SK-N-SH (cell line): ENCODE measurements around the gene C19orf33. TPM values are rescaled to one million over a fixed set of nuclear protein-coding genes. Genes with fewer than 3 reads are reported as not detected.
A peak's percentile ranks its signal among the peaks of the same experiment; 100 is the strongest.

Source experiments
- CTCF ChIA-PET: fragments of 300-600, 350-600 bp; formaldehyde crosslinking; extraction: SDS; loops from one replicate; lab custom pipeline; 2021; lab: Yijun Ruan, JAX
- POLR2A ChIA-PET: fragments of 350-600 bp; sonication (Branson Sonifier 250); formaldehyde crosslinking; extraction: SDS; loops from one replicate; lab custom pipeline; 2020; ENCODE audit warnings: antibody characterized with exemption, inconsistent platforms; lab: Yijun Ruan, JAX
- DNase-seq: peaks from one replicate; pipeline ENCODE4 v3.0.0; 2012
- H2AFZ ChIP-seq: fragments of 200-600 bp; sonication (generic); 2 replicates; pipeline ENCODE4 v1.8.1; 2016; ENCODE audit warnings: antibody characterized with exemption, mild to moderate bottlenecking, low read depth
- H3F3A ChIP-seq: fragments of 200-600 bp; sonication (generic); replicated peaks from 2 replicates; pipeline ENCODE3; 2016; ENCODE audit warnings: antibody characterized with exemption, mild to moderate bottlenecking; ENCODE audit not compliant: insufficient read depth
- H3K27ac ChIP-seq, 2 experiments: fragments of 200-500 bp in 1 of 2; fragments of 200-600 bp in 1 of 2; sonication (Bioruptor generic) in 1 of 2; sonication (generic), shearing (Covaris generic) in 1 of 2; 2 replicates each; pipeline versions ENCODE4 v1.5.1 to v1.6.1; 2014 to 2016; ENCODE audit warnings: low read depth in 2 of 2, inconsistent platforms in 1 of 2, low read length in 1 of 2, mild to moderate bottlenecking in 1 of 2, mixed read lengths in 1 of 2
- H3K27me3 ChIP-seq: fragments of 200-600 bp; sonication (generic), shearing (Covaris generic); 2 replicates; pipeline ENCODE4 v1.6.1; 2016; ENCODE audit warnings: mixed run types; ENCODE audit not compliant: insufficient read depth
- H3K36me3 ChIP-seq, 2 experiments: fragments of 200-500 bp in 1 of 2; fragments of 200-600 bp in 1 of 2; sonication (Bioruptor generic) in 1 of 2; sonication (generic) in 1 of 2; replicated peaks in 1 of 2; 2 replicates each; pipeline versions ENCODE3 to v1.5.1; 2014 to 2016; ENCODE audit warnings: low read length in 1 of 2, mild to moderate bottlenecking in 1 of 2; ENCODE audit not compliant: insufficient read depth in 2 of 2, control insufficient read depth in 1 of 2
- H3K4me1 ChIP-seq, 2 experiments: fragments of 200-500 bp in 1 of 2; fragments of 200-600 bp in 1 of 2; sonication (Bioruptor generic) in 1 of 2; sonication (generic), shearing (Covaris generic) in 1 of 2; 2 replicates each; pipeline versions ENCODE4 v1.5.1 to v1.6.1; 2014 to 2016; ENCODE audit warnings: low read depth in 1 of 2, low read length in 1 of 2, mixed run types in 1 of 2; ENCODE audit not compliant: insufficient read depth in 2 of 2, control insufficient read depth in 1 of 2
- H3K4me2 ChIP-seq: fragments of 200-600 bp; sonication (generic), shearing (Covaris generic); 2 replicates; pipeline ENCODE4 v1.6.1; 2017; ENCODE audit warnings: mixed run types
- H3K4me3 ChIP-seq, 2 experiments: fragments of 200-500 bp in 1 of 2; fragments of 200-600 bp in 1 of 2; sonication (Bioruptor generic) in 1 of 2; sonication (generic), shearing (Covaris generic) in 1 of 2; 2 replicates each; pipeline versions ENCODE4 v1.5.1 to v1.8.1; 2014 to 2016; ENCODE audit warnings: low read depth in 2 of 2, inconsistent platforms in 1 of 2, low read length in 1 of 2, mild to moderate bottlenecking in 1 of 2, mixed read lengths in 1 of 2, moderate library complexity in 1 of 2
- H3K79me2 ChIP-seq: fragments of 200-600 bp; sonication (generic); 2 replicates; pipeline ENCODE4 v1.8.1; 2017; ENCODE audit warnings: mild to moderate bottlenecking; ENCODE audit not compliant: insufficient read depth
- H3K9ac ChIP-seq: fragments of 200-600 bp; sonication (generic); 2 replicates; pipeline ENCODE4 v1.6.1; 2017; ENCODE audit warnings: mixed run types
- H3K9me2 ChIP-seq: fragments of 200-600 bp; sonication (generic); 2 replicates; pipeline ENCODE4 v1.6.1; 2017; ENCODE audit warnings: mixed run types
- H3K9me3 ChIP-seq: fragments of 200-600 bp; sonication (generic); 2 replicates; pipeline ENCODE4 v1.6.1; 2017; ENCODE audit warnings: mixed run types, mild to moderate bottlenecking, moderate library complexity
- H4K20me1 ChIP-seq: fragments of 200-600 bp; sonication (generic); 2 replicates; pipeline ENCODE4 v1.6.1; 2017; ENCODE audit warnings: mild to moderate bottlenecking, mixed run types; ENCODE audit not compliant: insufficient read depth
- CHD2 ChIP-seq: fragments of 150-350 bp; IDR thresholded peaks from 2 replicates; pipeline ENCODE4 v1.6.1; 2018; ENCODE audit warnings: low read length; ENCODE audit not compliant: partially characterized antibody
- ELF1 ChIP-seq: IDR thresholded peaks from 2 replicates; pipeline ENCODE4 v1.4.0; 2012
- FOSL2 ChIP-seq: IDR thresholded peaks from 2 replicates; pipeline ENCODE4 v1.4.0; 2012; ENCODE audit warnings: low read depth, mild to moderate bottlenecking, moderate library complexity, borderline replicate concordance
- FOXM1 ChIP-seq: IDR thresholded peaks from 2 replicates; pipeline ENCODE4 v1.4.0; 2012; ENCODE audit warnings: low read depth, mild to moderate bottlenecking
- GATA2 ChIP-seq: sonication (generic); formaldehyde crosslinking; IDR thresholded peaks from 2 replicates; pipeline ENCODE4 v1.5.0; 2020; ENCODE audit warnings: mild to moderate bottlenecking, missing genetic modification reagents
- JUND ChIP-seq: IDR thresholded peaks from 2 replicates; pipeline ENCODE4 v1.4.0; 2012
- NFIC ChIP-seq: IDR thresholded peaks from 2 replicates; pipeline ENCODE4 v1.4.0; 2012; ENCODE audit warnings: borderline replicate concordance
- NRF1 ChIP-seq: IDR thresholded peaks from 2 replicates; pipeline ENCODE4 v1.6.1; 2012; ENCODE audit warnings: low read depth, mild to moderate bottlenecking, low read length
- POLR2AphosphoS5 ChIP-seq: IDR thresholded peaks from 2 replicates; pipeline ENCODE4 v1.6.1; 2012; ENCODE audit warnings: low read depth, low read length
- RXRA ChIP-seq: IDR thresholded peaks from 2 replicates; pipeline ENCODE4 v1.4.0; 2012; ENCODE audit warnings: low read depth, mild to moderate bottlenecking, borderline replicate concordance
- SMC3 ChIP-seq: IDR thresholded peaks from 2 replicates; pipeline ENCODE4 v1.6.1; 2012; ENCODE audit warnings: low read depth, low read length, improper control_type of control experiment
- TAF1 ChIP-seq: IDR thresholded peaks from 2 replicates; pipeline ENCODE4 v1.6.1; 2012; ENCODE audit warnings: low read depth, mild to moderate bottlenecking, low read length, moderate library complexity, borderline replicate concordance
- TCF12 ChIP-seq: IDR thresholded peaks from 2 replicates; pipeline ENCODE4 v1.4.0; 2012
- TEAD4 ChIP-seq: IDR thresholded peaks from 2 replicates; pipeline ENCODE4 v1.4.0; 2012; ENCODE audit warnings: mild to moderate bottlenecking, borderline replicate concordance; ENCODE audit not compliant: insufficient read depth
- WGBS: methylation state at CpG from one replicate; pipeline ENCODE4 v1.1.6; 2017; ENCODE audit warnings: low lambda C conversion rate; 5-methylcytosine and 5-hydroxymethylcytosine counted together
- polyA plus RNA-seq, 3 experiments: library from polyadenylated mRNA; depleted of rRNA; stranded (reverse); fragments of >200 nt; gene quantifications; 2 replicates each; pipeline ENCODE4 v1.2.3, GENCODE V29; 2012
- TF ChIP-seq, protein P1 (sequence below): fragments of 150-350 bp; IDR thresholded peaks from 2 replicates; pipeline ENCODE4 v1.6.1; 2016; ENCODE audit warnings: mild to moderate bottlenecking, low read depth, low read length
- TF ChIP-seq, protein P2 (sequence below): IDR thresholded peaks from 2 replicates; pipeline ENCODE4 v1.4.0; 2012; ENCODE audit warnings: low read depth
- TF ChIP-seq, protein P3 (sequence below): fragments of 150-350 bp; IDR thresholded peaks from 2 replicates; pipeline ENCODE4 v1.6.1; 2017; ENCODE audit warnings: antibody characterized with exemption, low read length, low read depth, borderline replicate concordance
- TF ChIP-seq, protein P4 (sequence below): IDR thresholded peaks from 2 replicates; pipeline ENCODE4 v1.4.0; 2012; ENCODE audit warnings: low read depth, borderline replicate concordance
- TF ChIP-seq, protein P5 (sequence below): IDR thresholded peaks from 2 replicates; pipeline ENCODE4 v1.6.1; 2012; ENCODE audit warnings: mild to moderate bottlenecking, low read depth, low read length, moderate library complexity

C19orf33 gene
- polyA plus RNA-seq, 1 of the 3 experiments (the other 2 are of a cell fraction): not detected

DNA sequence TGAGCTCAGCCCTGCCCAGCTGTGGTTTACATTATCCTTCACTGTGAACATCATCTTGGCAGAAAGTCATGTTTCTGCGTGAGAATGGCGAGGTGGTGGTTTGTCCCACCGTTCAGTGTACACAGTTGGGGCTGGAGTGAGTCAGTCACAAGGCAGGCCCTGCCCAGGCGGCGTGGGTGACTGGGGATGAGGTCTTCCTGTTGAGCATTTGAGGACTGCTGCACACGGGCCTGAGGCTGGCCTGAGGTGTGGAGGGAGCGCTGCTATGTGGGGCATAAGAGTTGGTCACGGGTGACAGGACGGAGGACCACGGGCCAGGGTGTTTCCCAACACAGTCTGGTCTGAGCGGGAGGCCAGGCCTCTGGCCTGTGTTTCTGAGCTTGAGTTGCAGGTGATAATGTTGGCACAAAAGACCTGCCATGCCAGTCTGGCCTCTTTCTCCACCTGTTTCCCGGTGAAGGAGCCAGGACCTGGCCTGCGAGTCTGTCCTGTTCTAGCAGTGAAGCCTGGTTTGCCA is 13.4 kb upstream of the C19orf33 start:
- H3K4me1 ChIP-seq: peaks cover 0 to 17% of the 10 kb centered on the region in 2 experiments; a peak in 1 of 4 replicates
- no peaks in the 10 kb centered on the region for H3K27me3 ChIP-seq
- no peak overlapping the region for H3K27ac ChIP-seq
- no peaks in the 10 kb centered on the region for H4K20me1 ChIP-seq
- POLR2A ChIA-PET: no interaction called here
- TF ChIP-seq TCF12: peak; percentile 37; the same call in 1 of the 2 replicates
- TF ChIP-seq, protein P1, sequence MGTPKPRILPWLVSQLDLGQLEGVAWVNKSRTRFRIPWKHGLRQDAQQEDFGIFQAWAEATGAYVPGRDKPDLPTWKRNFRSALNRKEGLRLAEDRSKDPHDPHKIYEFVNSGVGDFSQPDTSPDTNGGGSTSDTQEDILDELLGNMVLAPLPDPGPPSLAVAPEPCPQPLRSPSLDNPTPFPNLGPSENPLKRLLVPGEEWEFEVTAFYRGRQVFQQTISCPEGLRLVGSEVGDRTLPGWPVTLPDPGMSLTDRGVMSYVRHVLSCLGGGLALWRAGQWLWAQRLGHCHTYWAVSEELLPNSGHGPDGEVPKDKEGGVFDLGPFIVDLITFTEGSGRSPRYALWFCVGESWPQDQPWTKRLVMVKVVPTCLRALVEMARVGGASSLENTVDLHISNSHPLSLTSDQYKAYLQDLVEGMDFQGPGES: no peak
- TF ChIP-seq, protein P2, sequence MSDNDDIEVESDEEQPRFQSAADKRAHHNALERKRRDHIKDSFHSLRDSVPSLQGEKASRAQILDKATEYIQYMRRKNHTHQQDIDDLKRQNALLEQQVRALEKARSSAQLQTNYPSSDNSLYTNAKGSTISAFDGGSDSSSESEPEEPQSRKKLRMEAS: peak; percentile 61; the same call in 1 of the 2 replicates
- TF ChIP-seq FOXM1: no peak
- peak; percentile 22; the same call in 1 of the 2 replicates for TF ChIP-seq FOSL2
- no peak for TF ChIP-seq CHD2
- TF ChIP-seq GATA2 (CRISPR knock-in tag): no peak
- no peak for TF ChIP-seq ELF1
- TF ChIP-seq POLR2AphosphoS5: no peak
- no peaks in the 10 kb centered on the region for H3F3A ChIP-seq
- H3K9me3 ChIP-seq: no peaks in the 10 kb centered on the region
- H3K4me3 ChIP-seq: no peak overlapping the region
- CTCF ChIA-PET: no interaction called here
- 0 out of 2 replicates have a peak overlapping the region, but pooled peaks have one; percentile 50 for H2AFZ ChIP-seq
- no peaks in the 10 kb centered on the region for H3K36me3 ChIP-seq
- 0 out of 2 replicates have a peak overlapping the region, but pooled peaks have one; percentile 19 for H3K9ac ChIP-seq
- no peak for DNase-seq
- H3K79me2 ChIP-seq: no peaks in the 10 kb centered on the region
- WGBS: 66% methylated on average over 11 of the region's 13 CpGs
- H3K9me2 ChIP-seq: no peaks in the 10 kb centered on the region
- no peak overlapping the region for H3K4me2 ChIP-seq

DNA sequence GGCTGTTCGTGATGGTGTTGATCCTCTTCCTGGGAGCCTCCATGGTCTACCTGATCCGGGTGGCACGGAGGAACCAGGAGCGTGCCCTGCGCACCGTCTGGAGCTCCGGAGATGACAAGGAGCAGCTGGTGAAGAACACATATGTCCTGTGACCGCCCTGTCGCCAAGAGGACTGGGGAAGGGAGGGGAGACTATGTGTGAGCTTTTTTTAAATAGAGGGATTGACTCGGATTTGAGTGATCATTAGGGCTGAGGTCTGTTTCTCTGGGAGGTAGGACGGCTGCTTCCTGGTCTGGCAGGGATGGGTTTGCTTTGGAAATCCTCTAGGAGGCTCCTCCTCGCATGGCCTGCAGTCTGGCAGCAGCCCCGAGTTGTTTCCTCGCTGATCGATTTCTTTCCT is 12.2 kb upstream of the C19orf33 start:
- Histone ChIP-seq H3F3A (no peaks in the 10 kb centered on the region), H3K27ac (no peak overlapping the region), H2AFZ (no peak overlapping the region), H3K27me3 (no peaks in the 10 kb centered on the region), H3K4me1 (peaks cover 0 to 14% of the 10 kb centered on the region in 2 experiments; a peak in 1 of 4 replicates), H3K36me3 (no peaks in the 10 kb centered on the region), H3K4me2 (no peak overlapping the region), H3K79me2 (no peaks in the 10 kb centered on the region)
- POLR2A ChIA-PET: no interaction called here
- TF ChIP-seq NRF1: no peak
- TF ChIP-seq ELF1: no peak
- TF ChIP-seq, protein P3, sequence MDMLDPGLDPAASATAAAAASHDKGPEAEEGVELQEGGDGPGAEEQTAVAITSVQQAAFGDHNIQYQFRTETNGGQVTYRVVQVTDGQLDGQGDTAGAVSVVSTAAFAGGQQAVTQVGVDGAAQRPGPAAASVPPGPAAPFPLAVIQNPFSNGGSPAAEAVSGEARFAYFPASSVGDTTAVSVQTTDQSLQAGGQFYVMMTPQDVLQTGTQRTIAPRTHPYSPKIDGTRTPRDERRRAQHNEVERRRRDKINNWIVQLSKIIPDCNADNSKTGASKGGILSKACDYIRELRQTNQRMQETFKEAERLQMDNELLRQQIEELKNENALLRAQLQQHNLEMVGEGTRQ: no peak
- TF ChIP-seq, protein P4, sequence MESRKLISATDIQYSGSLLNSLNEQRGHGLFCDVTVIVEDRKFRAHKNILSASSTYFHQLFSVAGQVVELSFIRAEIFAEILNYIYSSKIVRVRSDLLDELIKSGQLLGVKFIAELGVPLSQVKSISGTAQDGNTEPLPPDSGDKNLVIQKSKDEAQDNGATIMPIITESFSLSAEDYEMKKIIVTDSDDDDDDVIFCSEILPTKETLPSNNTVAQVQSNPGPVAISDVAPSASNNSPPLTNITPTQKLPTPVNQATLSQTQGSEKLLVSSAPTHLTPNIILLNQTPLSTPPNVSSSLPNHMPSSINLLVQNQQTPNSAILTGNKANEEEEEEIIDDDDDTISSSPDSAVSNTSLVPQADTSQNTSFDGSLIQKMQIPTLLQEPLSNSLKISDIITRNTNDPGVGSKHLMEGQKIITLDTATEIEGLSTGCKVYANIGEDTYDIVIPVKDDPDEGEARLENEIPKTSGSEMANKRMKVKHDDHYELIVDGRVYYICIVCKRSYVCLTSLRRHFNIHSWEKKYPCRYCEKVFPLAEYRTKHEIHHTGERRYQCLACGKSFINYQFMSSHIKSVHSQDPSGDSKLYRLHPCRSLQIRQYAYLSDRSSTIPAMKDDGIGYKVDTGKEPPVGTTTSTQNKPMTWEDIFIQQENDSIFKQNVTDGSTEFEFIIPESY: no peak
- TF ChIP-seq JUND: no peak
- no peak for TF ChIP-seq FOXM1
- TF ChIP-seq TAF1: no peak
- TF ChIP-seq, protein P5, sequence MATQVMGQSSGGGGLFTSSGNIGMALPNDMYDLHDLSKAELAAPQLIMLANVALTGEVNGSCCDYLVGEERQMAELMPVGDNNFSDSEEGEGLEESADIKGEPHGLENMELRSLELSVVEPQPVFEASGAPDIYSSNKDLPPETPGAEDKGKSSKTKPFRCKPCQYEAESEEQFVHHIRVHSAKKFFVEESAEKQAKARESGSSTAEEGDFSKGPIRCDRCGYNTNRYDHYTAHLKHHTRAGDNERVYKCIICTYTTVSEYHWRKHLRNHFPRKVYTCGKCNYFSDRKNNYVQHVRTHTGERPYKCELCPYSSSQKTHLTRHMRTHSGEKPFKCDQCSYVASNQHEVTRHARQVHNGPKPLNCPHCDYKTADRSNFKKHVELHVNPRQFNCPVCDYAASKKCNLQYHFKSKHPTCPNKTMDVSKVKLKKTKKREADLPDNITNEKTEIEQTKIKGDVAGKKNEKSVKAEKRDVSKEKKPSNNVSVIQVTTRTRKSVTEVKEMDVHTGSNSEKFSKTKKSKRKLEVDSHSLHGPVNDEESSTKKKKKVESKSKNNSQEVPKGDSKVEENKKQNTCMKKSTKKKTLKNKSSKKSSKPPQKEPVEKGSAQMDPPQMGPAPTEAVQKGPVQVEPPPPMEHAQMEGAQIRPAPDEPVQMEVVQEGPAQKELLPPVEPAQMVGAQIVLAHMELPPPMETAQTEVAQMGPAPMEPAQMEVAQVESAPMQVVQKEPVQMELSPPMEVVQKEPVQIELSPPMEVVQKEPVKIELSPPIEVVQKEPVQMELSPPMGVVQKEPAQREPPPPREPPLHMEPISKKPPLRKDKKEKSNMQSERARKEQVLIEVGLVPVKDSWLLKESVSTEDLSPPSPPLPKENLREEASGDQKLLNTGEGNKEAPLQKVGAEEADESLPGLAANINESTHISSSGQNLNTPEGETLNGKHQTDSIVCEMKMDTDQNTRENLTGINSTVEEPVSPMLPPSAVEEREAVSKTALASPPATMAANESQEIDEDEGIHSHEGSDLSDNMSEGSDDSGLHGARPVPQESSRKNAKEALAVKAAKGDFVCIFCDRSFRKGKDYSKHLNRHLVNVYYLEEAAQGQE: no peak
- TF ChIP-seq NFIC: no peak
- TF ChIP-seq RXRA: no peak
- TF ChIP-seq TEAD4: no peak
- TF ChIP-seq SMC3: no peak
- TF ChIP-seq, protein P1: no peak
- TF ChIP-seq, all 33 proteins: peak for 0
- Histone ChIP-seq H3K9me3 (no peaks in the 10 kb centered on the region), H3K9ac (no peak overlapping the region), H3K4me3 (no peak overlapping the region), H4K20me1 (no peaks in the 10 kb centered on the region), H3K9me2 (no peaks in the 10 kb centered on the region)
- CTCF ChIA-PET: no interaction called here
- 86% methylated on average over 15 of the region's 15 CpGs for WGBS
- DNase-seq: no peak
